ENCODE measurements around the gene FOXJ1.

Gene FOXJ1

DNA sequence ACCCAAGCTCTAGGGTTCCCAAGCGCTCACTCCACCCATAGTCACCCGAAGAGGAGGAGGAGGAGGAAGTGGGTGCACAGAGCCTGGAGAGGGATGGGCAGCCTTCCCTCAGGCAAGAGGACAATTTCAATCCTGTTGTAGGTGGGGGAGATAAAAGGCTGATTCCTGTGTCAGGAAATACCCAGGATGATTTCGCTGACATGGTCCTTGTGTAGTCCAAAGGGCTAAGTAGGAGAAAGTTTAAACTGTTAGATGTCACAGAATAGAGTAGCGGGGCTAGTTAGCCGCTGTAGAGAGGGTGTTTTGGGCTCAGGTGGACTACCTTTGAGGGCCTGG is 36.2 kb downstream of the FOXJ1 start (continued):
- TF ChIP-seq PPARA (CRISPR knock-in tag; IDR thresholded peaks at IDR 0.05; ENCODE audit: borderline replicate concordance): no peak
- no peak for TF ChIP-seq OSR1 (CRISPR knock-in tag; IDR thresholded peaks at IDR 0.05)
- TF ChIP-seq ZC3H10 (CRISPR knock-in tag; IDR thresholded peaks at IDR 0.05): no peak
- TF ChIP-seq, protein P1, sequence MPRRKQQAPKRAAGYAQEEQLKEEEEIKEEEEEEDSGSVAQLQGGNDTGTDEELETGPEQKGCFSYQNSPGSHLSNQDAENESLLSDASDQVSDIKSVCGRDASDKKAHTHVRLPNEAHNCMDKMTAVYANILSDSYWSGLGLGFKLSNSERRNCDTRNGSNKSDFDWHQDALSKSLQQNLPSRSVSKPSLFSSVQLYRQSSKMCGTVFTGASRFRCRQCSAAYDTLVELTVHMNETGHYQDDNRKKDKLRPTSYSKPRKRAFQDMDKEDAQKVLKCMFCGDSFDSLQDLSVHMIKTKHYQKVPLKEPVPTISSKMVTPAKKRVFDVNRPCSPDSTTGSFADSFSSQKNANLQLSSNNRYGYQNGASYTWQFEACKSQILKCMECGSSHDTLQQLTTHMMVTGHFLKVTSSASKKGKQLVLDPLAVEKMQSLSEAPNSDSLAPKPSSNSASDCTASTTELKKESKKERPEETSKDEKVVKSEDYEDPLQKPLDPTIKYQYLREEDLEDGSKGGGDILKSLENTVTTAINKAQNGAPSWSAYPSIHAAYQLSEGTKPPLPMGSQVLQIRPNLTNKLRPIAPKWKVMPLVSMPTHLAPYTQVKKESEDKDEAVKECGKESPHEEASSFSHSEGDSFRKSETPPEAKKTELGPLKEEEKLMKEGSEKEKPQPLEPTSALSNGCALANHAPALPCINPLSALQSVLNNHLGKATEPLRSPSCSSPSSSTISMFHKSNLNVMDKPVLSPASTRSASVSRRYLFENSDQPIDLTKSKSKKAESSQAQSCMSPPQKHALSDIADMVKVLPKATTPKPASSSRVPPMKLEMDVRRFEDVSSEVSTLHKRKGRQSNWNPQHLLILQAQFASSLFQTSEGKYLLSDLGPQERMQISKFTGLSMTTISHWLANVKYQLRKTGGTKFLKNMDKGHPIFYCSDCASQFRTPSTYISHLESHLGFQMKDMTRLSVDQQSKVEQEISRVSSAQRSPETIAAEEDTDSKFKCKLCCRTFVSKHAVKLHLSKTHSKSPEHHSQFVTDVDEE (CRISPR knock-in tag; IDR thresholded peaks at IDR 0.05): no peak
- TF ChIP-seq ZNF8 (CRISPR knock-in tag; IDR thresholded peaks at IDR 0.05): no peak
- no peak for TF ChIP-seq TCF4 (CRISPR knock-in tag; IDR thresholded peaks at IDR 0.05; ENCODE audit: borderline replicate concordance)
- TF ChIP-seq ISL1 (CRISPR knock-in tag; IDR thresholded peaks at IDR 0.05): no peak

DNA sequence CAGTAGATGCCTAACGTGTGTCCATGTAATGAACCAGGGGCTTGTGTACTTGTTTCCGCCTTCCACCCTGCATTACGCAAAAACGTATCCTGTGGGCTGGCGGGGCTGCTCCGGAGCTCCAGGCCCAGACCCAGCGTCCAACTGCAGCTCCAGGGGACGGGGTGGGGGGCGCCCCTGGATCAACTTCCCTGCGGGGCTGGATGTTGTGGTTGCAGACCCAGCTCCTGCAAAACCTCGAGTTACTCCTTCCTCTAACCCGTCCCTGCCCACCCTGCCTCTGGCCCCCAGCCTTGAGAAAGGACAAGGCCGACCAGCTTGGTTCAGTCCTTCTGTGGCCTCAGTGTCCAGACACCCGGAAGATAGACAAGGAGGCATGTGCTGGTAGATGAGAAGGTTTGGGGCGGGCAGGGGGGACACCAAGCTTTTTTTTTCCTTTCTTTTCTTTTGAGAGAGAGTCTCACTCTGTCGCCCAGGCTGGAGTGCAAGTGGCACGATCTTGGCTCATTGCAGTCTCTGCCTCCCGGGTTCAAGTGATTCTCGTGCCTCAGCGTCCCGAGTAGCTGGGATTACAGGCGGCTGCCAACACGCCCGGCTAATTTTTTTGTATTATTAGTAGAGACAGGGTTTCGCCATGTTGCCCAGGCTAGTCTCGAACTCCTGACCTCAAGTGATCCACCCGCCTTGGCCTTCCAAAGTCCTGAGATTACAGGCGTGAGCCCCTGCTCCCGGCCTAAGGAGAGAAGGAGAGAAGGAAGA is 36.7 kb downstream of the FOXJ1 start:
- ATAC-seq: no peak
- TF ChIP-seq, protein P2, sequence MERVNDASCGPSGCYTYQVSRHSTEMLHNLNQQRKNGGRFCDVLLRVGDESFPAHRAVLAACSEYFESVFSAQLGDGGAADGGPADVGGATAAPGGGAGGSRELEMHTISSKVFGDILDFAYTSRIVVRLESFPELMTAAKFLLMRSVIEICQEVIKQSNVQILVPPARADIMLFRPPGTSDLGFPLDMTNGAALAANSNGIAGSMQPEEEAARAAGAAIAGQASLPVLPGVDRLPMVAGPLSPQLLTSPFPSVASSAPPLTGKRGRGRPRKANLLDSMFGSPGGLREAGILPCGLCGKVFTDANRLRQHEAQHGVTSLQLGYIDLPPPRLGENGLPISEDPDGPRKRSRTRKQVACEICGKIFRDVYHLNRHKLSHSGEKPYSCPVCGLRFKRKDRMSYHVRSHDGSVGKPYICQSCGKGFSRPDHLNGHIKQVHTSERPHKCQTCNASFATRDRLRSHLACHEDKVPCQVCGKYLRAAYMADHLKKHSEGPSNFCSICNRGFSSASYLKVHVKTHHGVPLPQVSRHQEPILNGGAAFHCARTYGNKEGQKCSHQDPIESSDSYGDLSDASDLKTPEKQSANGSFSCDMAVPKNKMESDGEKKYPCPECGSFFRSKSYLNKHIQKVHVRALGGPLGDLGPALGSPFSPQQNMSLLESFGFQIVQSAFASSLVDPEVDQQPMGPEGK (CRISPR knock-in tag; IDR thresholded peaks at IDR 0.05; ENCODE audit: borderline replicate concordance): no peak
- TF ChIP-seq ESRRG (CRISPR knock-in tag; IDR thresholded peaks at IDR 0.05): no peak
- TF ChIP-seq, protein P3, sequence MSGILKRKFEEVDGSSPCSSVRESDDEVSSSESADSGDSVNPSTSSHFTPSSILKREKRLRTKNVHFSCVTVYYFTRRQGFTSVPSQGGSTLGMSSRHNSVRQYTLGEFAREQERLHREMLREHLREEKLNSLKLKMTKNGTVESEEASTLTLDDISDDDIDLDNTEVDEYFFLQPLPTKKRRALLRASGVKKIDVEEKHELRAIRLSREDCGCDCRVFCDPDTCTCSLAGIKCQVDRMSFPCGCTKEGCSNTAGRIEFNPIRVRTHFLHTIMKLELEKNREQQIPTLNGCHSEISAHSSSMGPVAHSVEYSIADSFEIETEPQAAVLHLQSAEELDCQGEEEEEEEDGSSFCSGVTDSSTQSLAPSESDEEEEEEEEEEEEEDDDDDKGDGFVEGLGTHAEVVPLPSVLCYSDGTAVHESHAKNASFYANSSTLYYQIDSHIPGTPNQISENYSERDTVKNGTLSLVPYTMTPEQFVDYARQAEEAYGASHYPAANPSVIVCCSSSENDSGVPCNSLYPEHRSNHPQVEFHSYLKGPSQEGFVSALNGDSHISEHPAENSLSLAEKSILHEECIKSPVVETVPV (CRISPR knock-in tag; IDR thresholded peaks at IDR 0.05): no peak
- TF ChIP-seq CSDC2 (CRISPR knock-in tag; IDR thresholded peaks at IDR 0.05): no peak
- TF ChIP-seq ZNF70 (CRISPR knock-in tag; IDR thresholded peaks at IDR 0.05): no peak
- TF ChIP-seq, protein P4, sequence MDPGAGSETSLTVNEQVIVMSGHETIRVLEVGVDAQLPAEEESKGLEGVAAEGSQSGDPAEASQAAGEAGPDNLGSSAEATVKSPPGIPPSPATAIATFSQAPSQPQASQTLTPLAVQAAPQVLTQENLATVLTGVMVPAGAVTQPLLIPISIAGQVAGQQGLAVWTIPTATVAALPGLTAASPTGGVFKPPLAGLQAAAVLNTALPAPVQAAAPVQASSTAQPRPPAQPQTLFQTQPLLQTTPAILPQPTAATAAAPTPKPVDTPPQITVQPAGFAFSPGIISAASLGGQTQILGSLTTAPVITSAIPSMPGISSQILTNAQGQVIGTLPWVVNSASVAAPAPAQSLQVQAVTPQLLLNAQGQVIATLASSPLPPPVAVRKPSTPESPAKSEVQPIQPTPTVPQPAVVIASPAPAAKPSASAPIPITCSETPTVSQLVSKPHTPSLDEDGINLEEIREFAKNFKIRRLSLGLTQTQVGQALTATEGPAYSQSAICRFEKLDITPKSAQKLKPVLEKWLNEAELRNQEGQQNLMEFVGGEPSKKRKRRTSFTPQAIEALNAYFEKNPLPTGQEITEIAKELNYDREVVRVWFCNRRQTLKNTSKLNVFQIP (CRISPR knock-in tag; IDR thresholded peaks at IDR 0.05; ENCODE audit: borderline replicate concordance, low read depth): no peak
- no peak for TF ChIP-seq ARNTL (CRISPR knock-in tag; IDR thresholded peaks at IDR 0.05; ENCODE audit: borderline replicate concordance, low read depth)
- no peak for TF ChIP-seq ZNF8 (CRISPR knock-in tag; IDR thresholded peaks at IDR 0.05)
- TF ChIP-seq ISL1 (CRISPR knock-in tag; IDR thresholded peaks at IDR 0.05): no peak
- no peak for TF ChIP-seq OSR1 (CRISPR knock-in tag; IDR thresholded peaks at IDR 0.05)
- no peak for TF ChIP-seq PPARA (CRISPR knock-in tag; IDR thresholded peaks at IDR 0.05; ENCODE audit: borderline replicate concordance)
- TF ChIP-seq ZFP30 (CRISPR knock-in tag; IDR thresholded peaks at IDR 0.05): no peak
- no peak for TF ChIP-seq GLIS3 (CRISPR knock-in tag; IDR thresholded peaks at IDR 0.05)
- TF ChIP-seq ZFP3 (CRISPR knock-in tag; IDR thresholded peaks at IDR 0.05): no peak
- no peak for TF ChIP-seq BACH2 (CRISPR knock-in tag; IDR thresholded peaks at IDR 0.05; ENCODE audit: borderline replicate concordance)
- TF ChIP-seq TCF4 (CRISPR knock-in tag; IDR thresholded peaks at IDR 0.05; ENCODE audit: borderline replicate concordance): no peak
- TF ChIP-seq RARB (CRISPR knock-in tag; IDR thresholded peaks at IDR 0.05): no peak
- no peak for TF ChIP-seq ZNF565 (CRISPR knock-in tag; conservative IDR thresholded peaks at IDR 0.05; ENCODE audit: low read depth)
- no peak for TF ChIP-seq ZC3H10 (CRISPR knock-in tag; IDR thresholded peaks at IDR 0.05)

DNA sequence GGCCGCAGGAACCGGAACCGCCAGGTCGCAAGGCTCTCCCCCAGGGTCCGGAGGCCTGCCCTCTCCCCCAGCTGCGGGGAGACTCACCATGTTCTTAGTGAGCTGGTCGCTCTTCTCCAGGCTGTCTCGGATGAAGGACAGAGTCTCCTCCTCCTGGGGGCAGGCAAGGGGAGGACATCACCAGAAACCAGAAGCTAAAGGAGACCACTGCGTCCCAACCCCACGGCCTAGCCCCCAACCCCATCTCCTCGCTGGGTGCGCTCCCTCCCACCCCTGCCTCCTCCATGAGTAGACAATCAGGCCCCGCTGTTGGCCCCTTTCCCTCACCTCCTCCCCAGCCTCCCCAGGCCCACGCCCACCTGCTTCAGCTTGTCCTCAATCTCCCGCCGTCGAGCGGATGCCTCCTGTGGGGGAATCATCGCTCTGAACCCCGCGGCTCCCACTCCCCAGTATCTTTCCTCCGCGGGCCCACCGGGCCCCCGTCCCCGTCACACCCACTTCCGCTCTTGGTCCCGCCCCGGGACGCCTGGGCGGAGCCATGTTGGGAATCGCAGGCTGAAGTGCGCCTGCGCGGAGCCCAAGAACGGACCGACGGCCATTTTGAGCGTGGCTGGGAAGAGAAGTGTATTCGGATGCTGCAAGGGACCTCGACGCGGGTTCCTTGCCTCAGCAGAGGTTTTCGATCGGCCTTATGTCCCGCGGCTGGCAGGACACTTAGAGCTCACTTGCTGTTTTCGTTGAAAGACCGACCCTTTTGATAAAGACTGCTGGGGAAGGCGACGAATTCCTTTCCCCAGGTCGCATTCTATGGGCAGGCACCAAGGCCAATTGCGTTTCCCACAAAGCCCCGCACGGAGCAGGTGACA is 37.5 kb downstream of the FOXJ1 start, which contains the start of gene EXOC7:
TSS of gene EXOC7 (minus strand) at position 514 of the 866 bp plus-strand sequence. CDS start at position 419, 95 bp downstream.
- ATAC-seq: peak; percentile 93
- no peak for TF ChIP-seq ZC3H10 (CRISPR knock-in tag; IDR thresholded peaks at IDR 0.05)
- TF ChIP-seq ZFP3 (CRISPR knock-in tag; IDR thresholded peaks at IDR 0.05): 0 out of 2 replicates have a peak, but pooled peaks have one; percentile 62
- TF ChIP-seq, protein P2 (CRISPR knock-in tag; IDR thresholded peaks at IDR 0.05; ENCODE audit: borderline replicate concordance): 0 out of 2 replicates have a peak, but pooled peaks have one; percentile 49
- TF ChIP-seq CSDC2 (CRISPR knock-in tag; IDR thresholded peaks at IDR 0.05): no peak
- TF ChIP-seq, protein P1 (CRISPR knock-in tag; IDR thresholded peaks at IDR 0.05): peak; percentile 47
- no peak for TF ChIP-seq ARNTL (CRISPR knock-in tag; IDR thresholded peaks at IDR 0.05; ENCODE audit: borderline replicate concordance, low read depth)
- TF ChIP-seq ISL1 (CRISPR knock-in tag; IDR thresholded peaks at IDR 0.05): no peak

Data from SK-N-SH treated with all-trans-retinoic acid at 6 μM for 48 hours (cell line).